OCI-LY7 (cell line): ENCODE measurements around the gene LOXHD1.

Experiments
- CTCF ChIP-seq: fragments of 200-600 bp; sonication (generic); conservative IDR thresholded peaks from 2 replicates; pipeline ENCODE4 v1.5.1; 2014; ENCODE audit warnings: mild to moderate bottlenecking, antibody characterized with exemption, low read length, moderate library complexity, mixed read lengths
- EZH2phosphoT487 ChIP-seq: fragments of 200-600 bp; sonication (generic); IDR thresholded peaks from 2 replicates; pipeline ENCODE4 v1.6.1; 2018; ENCODE audit warnings: low read depth, borderline replicate concordance, mild to moderate bottlenecking, mixed run types, antibody characterized with exemption, low read length, moderate library complexity, mixed read lengths

DNA sequence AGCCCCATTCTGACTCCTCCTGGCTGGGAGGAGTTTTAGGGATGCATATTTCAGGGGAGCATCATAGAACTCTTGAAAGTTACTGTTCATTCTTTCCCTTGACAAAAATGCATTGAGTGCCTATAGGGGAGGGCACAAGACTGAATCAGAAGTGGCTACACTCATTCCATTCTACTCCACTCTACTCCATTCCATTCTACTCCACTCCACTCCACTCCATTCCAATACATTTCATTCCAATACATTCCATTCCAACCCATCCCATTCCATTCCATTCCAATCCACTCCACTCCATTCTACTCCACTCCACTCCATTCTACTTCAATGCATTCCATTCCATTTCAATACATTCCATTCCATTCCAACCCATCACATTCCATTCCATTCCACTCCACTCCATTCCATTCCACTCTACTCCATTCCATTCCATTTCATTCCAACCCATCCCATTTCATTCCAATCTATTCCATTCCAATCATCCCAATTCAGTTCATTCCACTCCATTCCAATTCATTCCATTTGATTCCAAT is 110.8 kb downstream of the LOXHD1 start:
- TF ChIP-seq CTCF, result no peak
- TF ChIP-seq EZH2phosphoT487, result no peak
